Cardiac muscle cell (in vitro differentiated cells and primary cell): ENCODE results near the gene BMPR1A. TPM values are rescaled to one million over a fixed set of nuclear protein-coding genes. Genes with fewer than 3 reads are reported as not detected.

Source experiments
- DNase-seq, 2 donors: peaks; one replicate each; pipeline versions ENCODE4 v3.0.0 to v3.0.0-alpha.2; 2010 to 2017; ENCODE audit warnings: low read depth in 1 of 2, low spot score in 1 of 2
- H3K27ac ChIP-seq: fragments of 200-600 bp; sonication (generic); 2 replicates; pipeline ENCODE4 v1.5.1; 2016
- H3K27me3 ChIP-seq: fragments of 200-600 bp; sonication (generic); 2 replicates; pipeline ENCODE4 v1.6.0; 2016; ENCODE audit warnings: control low read depth
- H3K36me3 ChIP-seq: fragments of 200-600 bp; sonication (generic); 2 replicates; pipeline ENCODE4 v1.5.1; 2016; ENCODE audit warnings: control low read depth
- H3K4me1 ChIP-seq: fragments of 200-600 bp; sonication (generic); 2 replicates; pipeline ENCODE4 v1.8.1; 2017; ENCODE audit warnings: low read depth, mild to moderate bottlenecking, mixed run types
- H3K4me3 ChIP-seq: fragments of 200-600 bp; sonication (generic); 2 replicates; pipeline ENCODE4 v1.5.1; 2016; ENCODE audit warnings: mild to moderate bottlenecking
- H3K9me3 ChIP-seq: fragments of 200-600 bp; sonication (generic); 2 replicates; pipeline ENCODE4 v1.5.1; 2017; ENCODE audit warnings: low read depth, mild to moderate bottlenecking, control low read depth
- polyA plus RNA-seq: library from polyadenylated mRNA; unstranded; fragments of >200 nt; fragmentation: Nextera tagmentation; extraction: Ambion mirVana; gene quantifications from 2 replicates; pipeline ENCODE4 v1.2.1, GENCODE V29; 2016
- total RNA-seq: library from RNA; depleted of rRNA; stranded (reverse); fragments of >200 nt; gene quantifications from 2 replicates; pipeline ENCODE4 v1.2.3, GENCODE V29; 2016
- TF ChIP-seq, protein P1 (sequence below): IDR thresholded peaks from 2 replicates; pipeline ENCODE4 v1.5.1; 2012; ENCODE audit warnings: low read depth, mild to moderate bottlenecking, low read length

The BMPR1A gene
- total and polyA plus RNA-seq, 2 experiments from 2014 or later = 35.6 to 39.4 TPM

DNA sequence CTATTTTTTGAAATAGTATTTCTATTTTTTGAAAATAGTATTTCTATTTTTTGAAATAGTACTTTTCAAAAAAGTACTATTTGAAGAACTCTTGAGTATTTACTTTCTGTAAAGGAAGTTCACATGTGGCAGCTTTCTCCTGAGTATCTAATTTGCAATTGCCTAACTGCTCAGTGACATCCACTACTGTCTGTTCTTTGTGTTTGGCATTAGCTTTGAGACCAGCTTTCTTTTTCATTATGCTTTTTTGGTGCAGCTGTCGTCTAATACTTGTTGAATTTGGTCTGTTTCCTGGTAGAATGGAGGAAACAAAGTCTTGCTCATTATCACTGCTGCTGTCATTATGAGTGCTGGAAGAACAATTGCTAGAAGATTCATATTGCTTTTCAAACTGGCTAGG, 99.1 kb downstream of the BMPR1A start:
- Histone ChIP-seq H3K36me3 (peaks cover 4% of the 10 kb centered on the region), H3K27ac (no peak overlapping the region), H3K4me1 (no peaks in the 10 kb centered on the region), H3K9me3 (no peaks in the 10 kb centered on the region), H3K27me3 (no peaks in the 10 kb centered on the region), H3K4me3 (no peak overlapping the region)
- TF ChIP-seq, protein P1, sequence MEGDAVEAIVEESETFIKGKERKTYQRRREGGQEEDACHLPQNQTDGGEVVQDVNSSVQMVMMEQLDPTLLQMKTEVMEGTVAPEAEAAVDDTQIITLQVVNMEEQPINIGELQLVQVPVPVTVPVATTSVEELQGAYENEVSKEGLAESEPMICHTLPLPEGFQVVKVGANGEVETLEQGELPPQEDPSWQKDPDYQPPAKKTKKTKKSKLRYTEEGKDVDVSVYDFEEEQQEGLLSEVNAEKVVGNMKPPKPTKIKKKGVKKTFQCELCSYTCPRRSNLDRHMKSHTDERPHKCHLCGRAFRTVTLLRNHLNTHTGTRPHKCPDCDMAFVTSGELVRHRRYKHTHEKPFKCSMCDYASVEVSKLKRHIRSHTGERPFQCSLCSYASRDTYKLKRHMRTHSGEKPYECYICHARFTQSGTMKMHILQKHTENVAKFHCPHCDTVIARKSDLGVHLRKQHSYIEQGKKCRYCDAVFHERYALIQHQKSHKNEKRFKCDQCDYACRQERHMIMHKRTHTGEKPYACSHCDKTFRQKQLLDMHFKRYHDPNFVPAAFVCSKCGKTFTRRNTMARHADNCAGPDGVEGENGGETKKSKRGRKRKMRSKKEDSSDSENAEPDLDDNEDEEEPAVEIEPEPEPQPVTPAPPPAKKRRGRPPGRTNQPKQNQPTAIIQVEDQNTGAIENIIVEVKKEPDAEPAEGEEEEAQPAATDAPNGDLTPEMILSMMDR = no peak
- no peak for DNase-seq

DNA sequence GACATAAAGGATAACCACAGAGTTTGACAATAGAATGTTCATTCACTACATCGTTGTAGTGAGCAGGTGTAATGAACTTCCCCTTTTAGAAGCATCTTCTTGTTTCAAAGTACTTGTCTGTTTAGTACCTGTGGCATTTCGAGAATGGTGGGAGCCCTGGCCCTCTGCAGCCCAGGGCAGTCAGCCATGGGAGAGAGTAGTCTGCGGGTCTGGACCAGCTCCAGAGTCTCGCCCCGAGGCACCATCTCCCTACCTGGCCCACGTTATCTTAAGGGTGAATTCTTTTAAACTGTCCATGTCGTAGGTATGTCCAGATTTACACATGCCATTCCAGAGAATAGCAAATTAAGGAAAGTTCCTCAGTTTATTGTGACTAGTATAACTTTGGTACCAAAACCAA, 99.7 kb downstream of the BMPR1A start:
- Histone ChIP-seq H3K27ac (no peak overlapping the region), H3K27me3 (no peaks in the 10 kb centered on the region), H3K9me3 (no peaks in the 10 kb centered on the region), H3K4me1 (no peaks in the 10 kb centered on the region), H3K4me3 (no peak overlapping the region), H3K36me3 (no peaks in the 10 kb centered on the region)
- no peak for DNase-seq
- TF ChIP-seq, protein P1 = no peak

DNA sequence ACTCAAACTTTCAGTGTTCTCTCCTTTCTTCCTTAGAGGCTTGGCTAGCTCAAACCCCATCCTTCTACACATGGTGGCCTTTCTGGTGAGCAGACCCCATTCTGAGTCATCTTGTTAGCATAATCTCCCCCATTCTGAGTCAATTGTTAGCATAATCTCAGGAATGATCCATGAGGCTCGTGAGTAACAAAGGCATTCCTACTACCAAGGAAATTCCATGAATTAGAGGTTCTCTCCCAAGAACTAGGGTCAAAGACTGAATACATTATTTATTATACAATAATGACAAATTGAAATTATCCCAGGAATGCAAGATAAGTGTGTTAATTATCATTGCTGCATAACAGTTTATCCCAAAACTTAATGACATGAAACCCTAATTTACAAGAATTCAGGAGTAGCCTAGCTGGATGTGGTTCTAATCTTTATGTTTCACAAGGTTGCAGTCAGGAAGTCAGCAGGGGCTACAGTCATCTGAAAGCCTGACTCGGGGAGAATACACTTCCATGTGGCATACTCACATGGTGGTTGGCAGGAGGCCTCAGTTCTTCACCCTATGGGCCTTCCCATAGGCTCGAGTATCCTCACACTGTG, 100.8 kb downstream of the BMPR1A start:
- Histone ChIP-seq H3K4me3 (no peak overlapping the region), H3K27me3 (no peaks in the 10 kb centered on the region), H3K36me3 (no peaks in the 10 kb centered on the region), H3K4me1 (peaks cover 2% of the 10 kb centered on the region), H3K9me3 (no peaks in the 10 kb centered on the region), H3K27ac (peak overlapping the region; percentile 39)
- peak in 1 of 2 donors; percentile 65 for DNase-seq
- TF ChIP-seq, protein P1 = no peak

DNA sequence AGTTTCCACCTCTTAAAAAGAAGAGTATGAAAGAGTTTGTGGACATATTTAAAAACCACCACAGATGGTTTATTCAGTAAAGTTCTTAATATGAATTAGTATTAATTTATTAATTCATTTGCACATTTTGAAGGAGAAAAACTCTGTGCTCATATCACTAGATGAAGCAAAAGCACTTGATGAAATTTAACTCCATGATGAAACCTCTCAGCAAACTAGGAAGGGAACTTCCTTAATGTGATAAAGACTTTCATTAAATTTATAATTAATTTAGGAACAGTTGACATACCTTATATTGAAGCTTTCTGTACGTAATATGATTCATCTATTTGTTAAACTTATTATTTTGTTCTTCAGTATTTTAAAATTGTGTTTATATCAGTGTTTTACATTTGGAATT, 101.6 kb downstream of the BMPR1A start:
- Histone ChIP-seq H3K9me3 (no peaks in the 10 kb centered on the region), H3K4me3 (no peak overlapping the region), H3K27me3 (no peaks in the 10 kb centered on the region), H3K27ac (no peak overlapping the region), H3K36me3 (no peaks in the 10 kb centered on the region), H3K4me1 (peaks cover 10% of the 10 kb centered on the region)
- TF ChIP-seq, protein P1 = no peak
- no peak for DNase-seq

DNA sequence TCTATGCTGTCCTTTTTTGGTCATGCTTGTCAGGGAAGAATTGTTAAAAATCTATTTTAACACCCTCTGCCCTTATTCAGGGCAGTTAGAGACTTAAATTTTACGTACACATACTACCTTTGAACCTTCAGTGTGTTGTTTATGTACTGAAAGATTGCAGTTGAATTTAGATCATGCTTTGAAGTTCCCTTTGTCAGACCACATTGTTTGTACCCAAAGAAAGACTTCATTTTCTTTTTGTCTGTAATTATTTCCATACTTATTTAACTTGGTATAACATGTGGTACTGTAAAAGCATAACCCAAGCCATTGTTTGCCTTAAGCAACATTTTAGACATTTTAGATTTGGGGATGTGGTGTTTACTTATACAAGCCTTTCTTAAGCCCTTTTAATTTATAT, 104.9 kb downstream of the BMPR1A start:
- DNase-seq = no peak
- TF ChIP-seq, protein P1 = no peak
- Histone ChIP-seq H3K36me3 (no peaks in the 10 kb centered on the region), H3K9me3 (no peaks in the 10 kb centered on the region), H3K27me3 (no peaks in the 10 kb centered on the region), H3K27ac (peak overlapping the region; percentile 45), H3K4me1 (peaks cover 38% of the 10 kb centered on the region), H3K4me3 (no peak overlapping the region)
